Peyer's patch (tissue), 4 donors: ENCODE measurements around the gene KCNK2.

Experiments
- CTCF ChIP-seq, 6 experiments: fragments of 450-650 bp in 4 of 6; fragments of 200-600 bp in 2 of 6; sonication (generic) in 1 of 6; IDR thresholded peaks; one replicate each; pipeline ENCODE4 v1.5.1; 2017 to 2019; ENCODE audit warnings: antibody characterized with exemption in 6 of 6, mild to moderate bottlenecking in 3 of 6, moderate library complexity in 1 of 6
- POLR2A ChIP-seq, 2 donors: fragments of 450-650 bp; IDR thresholded peaks; one replicate each; pipeline ENCODE4 v1.5.1; 2017; ENCODE audit warnings: antibody characterized with exemption in 2 of 2, mild to moderate bottlenecking in 2 of 2, moderate library complexity in 2 of 2

DNA sequence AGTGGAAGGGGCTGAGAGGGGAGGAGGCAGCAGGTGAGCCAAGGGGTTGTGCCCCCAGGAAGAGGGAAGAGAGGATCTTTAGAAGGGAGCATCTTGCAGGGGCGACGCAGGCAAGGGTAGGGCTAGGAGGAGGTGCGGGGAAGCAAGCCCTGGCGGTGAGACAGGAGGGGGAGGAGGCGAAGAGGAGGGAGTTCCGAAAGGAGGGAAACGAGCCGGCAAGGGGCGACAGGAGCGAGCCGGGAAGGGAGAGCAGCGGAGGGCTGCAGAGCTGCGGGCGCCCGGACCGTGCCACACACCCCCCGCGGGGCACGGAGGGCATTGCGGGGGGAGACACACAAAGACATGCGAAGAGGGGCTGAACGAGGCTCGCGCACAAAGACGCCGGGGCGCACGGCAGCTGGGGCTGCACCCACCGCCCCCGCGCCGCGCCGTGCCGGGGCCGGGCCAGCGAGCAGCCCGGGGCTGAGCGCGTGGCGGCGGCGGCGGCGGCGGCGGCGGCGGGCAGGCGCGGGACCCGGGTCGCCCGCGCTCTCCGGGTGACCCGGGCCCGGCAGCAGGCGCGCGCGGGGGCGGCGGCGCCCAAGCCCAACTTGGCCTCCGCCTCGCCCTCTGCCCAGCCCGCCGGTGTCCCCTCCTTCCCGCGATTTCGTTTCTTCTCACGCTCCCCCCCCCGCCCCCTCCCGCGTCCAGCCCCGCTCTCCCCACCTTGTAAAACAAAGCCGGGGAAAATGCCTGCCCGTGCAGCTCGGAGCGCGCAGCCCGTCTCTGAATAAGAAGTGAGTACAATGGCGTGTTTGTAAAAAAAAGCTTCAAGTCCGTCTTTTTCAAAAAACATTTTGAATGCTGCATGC, at the start of gene KCNK2:
- TF ChIP-seq CTCF (IDR thresholded peaks at IDR 0.05) (no peak), POLR2A (IDR thresholded peaks at IDR 0.05) (no peak)
